ENCODE data around the gene C11orf58.

Gene C11orf58

GRCh38 chr11:16789063-16789420, 50.6 kb downstream of the C11orf58 start:
- peaks cover 5% of the 10 kb centered on the region for H3K4me1 ChIP-seq
- no peak overlapping the region for H3K4me3 ChIP-seq (ENCODE audit: low read depth, low read length)
- H3K27me3 ChIP-seq (ENCODE audit: control insufficient read depth, insufficient read depth, low read length), result no peaks in the 10 kb centered on the region
- H3K9me3 ChIP-seq (ENCODE audit: control insufficient read depth, low read length), result no peaks in the 10 kb centered on the region
- H2AFZ ChIP-seq, result no peak overlapping the region
- no peak overlapping the region for H3K4me2 ChIP-seq (ENCODE audit: low read length)
- no peaks in the 10 kb centered on the region for H3K79me2 ChIP-seq
- no peak overlapping the region for H3K9ac ChIP-seq
- TF ChIP-seq, protein P1, sequence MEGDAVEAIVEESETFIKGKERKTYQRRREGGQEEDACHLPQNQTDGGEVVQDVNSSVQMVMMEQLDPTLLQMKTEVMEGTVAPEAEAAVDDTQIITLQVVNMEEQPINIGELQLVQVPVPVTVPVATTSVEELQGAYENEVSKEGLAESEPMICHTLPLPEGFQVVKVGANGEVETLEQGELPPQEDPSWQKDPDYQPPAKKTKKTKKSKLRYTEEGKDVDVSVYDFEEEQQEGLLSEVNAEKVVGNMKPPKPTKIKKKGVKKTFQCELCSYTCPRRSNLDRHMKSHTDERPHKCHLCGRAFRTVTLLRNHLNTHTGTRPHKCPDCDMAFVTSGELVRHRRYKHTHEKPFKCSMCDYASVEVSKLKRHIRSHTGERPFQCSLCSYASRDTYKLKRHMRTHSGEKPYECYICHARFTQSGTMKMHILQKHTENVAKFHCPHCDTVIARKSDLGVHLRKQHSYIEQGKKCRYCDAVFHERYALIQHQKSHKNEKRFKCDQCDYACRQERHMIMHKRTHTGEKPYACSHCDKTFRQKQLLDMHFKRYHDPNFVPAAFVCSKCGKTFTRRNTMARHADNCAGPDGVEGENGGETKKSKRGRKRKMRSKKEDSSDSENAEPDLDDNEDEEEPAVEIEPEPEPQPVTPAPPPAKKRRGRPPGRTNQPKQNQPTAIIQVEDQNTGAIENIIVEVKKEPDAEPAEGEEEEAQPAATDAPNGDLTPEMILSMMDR (IDR thresholded peaks at IDR 0.05), result no peak
- no peak overlapping the region for H3K27ac ChIP-seq
- no peaks in the 10 kb centered on the region for H3K36me3 ChIP-seq (ENCODE audit: control insufficient read depth, insufficient read depth, low read length)

- Histone ChIP-seq H3K4me2 (ENCODE audit: low read length) (no peak overlapping the region), H3K9ac (no peak overlapping the region), H3K36me3 (ENCODE audit: control insufficient read depth, insufficient read depth, low read length) (no peaks in the 10 kb centered on the region), H3K9me3 (ENCODE audit: control insufficient read depth, low read length) (no peaks in the 10 kb centered on the region), H3K27me3 (ENCODE audit: control insufficient read depth, insufficient read depth, low read length) (no peaks in the 10 kb centered on the region), H3K79me2 (no peaks in the 10 kb centered on the region), H3K4me3 (ENCODE audit: low read depth, low read length) (no peak overlapping the region), H2AFZ (no peak overlapping the region), H3K27ac (no peak overlapping the region), H3K4me1 (peaks cover 5% of the 10 kb centered on the region)
- TF ChIP-seq, protein P1 (IDR thresholded peaks at IDR 0.05), result no peak
Observed at GRCh38 chr11:16789560-16790485, 51.4 kb downstream of the C11orf58 start.

DNA sequence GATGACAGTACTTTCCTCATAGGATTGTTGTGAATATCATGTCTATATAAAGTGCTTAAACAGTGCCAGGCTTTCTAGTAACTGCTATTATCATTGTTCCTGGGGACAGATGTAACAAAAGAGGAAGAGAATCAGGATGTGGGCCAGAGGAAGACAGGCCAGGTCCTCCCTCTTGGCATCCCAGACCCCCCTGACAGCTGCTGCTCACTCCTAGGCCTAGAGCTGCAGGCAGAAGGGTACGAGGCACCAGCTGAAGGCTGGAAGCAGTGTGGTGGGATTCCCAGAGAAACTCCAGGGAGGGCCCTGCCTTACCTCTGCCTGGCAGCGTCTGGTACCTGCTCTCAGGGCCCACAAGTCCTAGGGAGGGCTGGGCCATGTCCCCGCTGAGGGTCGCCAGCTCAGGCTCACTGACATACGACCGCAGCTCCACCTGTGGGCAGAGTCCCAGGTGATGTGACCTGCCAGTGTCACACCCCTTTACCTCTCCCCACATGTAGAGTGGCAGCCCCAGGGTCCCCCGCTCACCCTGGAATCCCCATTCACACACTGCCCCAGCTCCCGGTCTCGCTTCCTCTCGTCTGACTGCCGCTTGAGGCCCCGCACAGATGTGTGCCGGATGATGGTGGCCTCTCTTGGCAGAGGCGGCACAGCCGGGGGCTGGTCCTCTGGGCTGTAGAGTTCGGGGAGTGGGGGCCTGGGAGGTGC, 52.2 kb downstream of the C11orf58 start:
- Histone ChIP-seq H3K79me2 (no peaks in the 10 kb centered on the region), H3K36me3 (ENCODE audit: control insufficient read depth, insufficient read depth, low read length) (no peaks in the 10 kb centered on the region), H3K27me3 (ENCODE audit: control insufficient read depth, insufficient read depth, low read length) (no peaks in the 10 kb centered on the region), H2AFZ (no peak overlapping the region), H3K4me3 (ENCODE audit: low read depth, low read length) (no peak overlapping the region), H3K4me2 (ENCODE audit: low read length) (no peak overlapping the region), H3K9ac (no peak overlapping the region), H3K4me1 (peaks cover 5% of the 10 kb centered on the region), H3K9me3 (ENCODE audit: control insufficient read depth, low read length) (no peaks in the 10 kb centered on the region), H3K27ac (no peak overlapping the region)
- TF ChIP-seq, protein P1 (IDR thresholded peaks at IDR 0.05), result no peak

DNA sequence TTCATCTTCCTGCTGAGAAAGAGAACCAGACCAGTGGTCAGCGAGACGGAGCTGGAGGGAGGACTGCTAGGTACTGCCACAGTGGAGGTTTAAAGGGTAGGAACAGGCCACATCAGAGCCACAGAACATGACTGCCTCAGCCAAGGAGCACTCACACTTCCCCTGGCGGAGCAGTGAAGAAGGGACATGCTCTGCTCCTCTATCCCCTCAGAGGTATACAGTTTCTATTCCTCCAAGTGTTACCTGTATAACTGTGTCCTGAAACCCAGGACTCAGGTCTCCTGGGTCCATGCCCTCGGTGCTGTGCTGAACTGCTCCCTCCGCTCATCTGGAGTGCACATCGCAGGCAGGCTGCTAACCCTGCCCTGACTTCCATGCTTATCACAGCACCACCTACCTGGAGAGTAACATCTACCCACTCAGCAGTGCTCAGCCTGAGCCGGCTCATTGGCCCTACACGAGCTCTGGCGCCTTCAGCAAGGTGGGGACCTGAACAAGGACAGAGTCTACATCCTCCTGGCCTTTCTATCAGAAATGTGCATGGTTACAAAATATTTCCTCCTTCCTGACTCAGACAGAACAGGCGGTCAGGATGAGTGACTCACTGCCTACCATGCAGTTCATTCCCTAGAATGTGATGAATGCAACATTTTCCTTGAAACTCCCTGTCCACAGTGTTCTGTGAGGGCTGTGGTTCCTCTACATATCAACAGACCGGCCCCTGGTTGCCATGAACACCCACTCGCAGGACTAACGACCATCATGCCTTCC, 52.9 kb downstream of the C11orf58 start:
- no peak overlapping the region for H2AFZ ChIP-seq
- H3K36me3 ChIP-seq (ENCODE audit: control insufficient read depth, insufficient read depth, low read length), result no peaks in the 10 kb centered on the region
- TF ChIP-seq, protein P1 (IDR thresholded peaks at IDR 0.05), result no peak
- no peak overlapping the region for H3K9ac ChIP-seq
- peaks cover 5% of the 10 kb centered on the region for H3K4me1 ChIP-seq
- H3K4me3 ChIP-seq (ENCODE audit: low read depth, low read length), result no peak overlapping the region
- no peaks in the 10 kb centered on the region for H3K9me3 ChIP-seq (ENCODE audit: control insufficient read depth, low read length)
- no peaks in the 10 kb centered on the region for H3K27me3 ChIP-seq (ENCODE audit: control insufficient read depth, insufficient read depth, low read length)
- no peaks in the 10 kb centered on the region for H3K79me2 ChIP-seq
- H3K4me2 ChIP-seq (ENCODE audit: low read length), result no peak overlapping the region
- H3K27ac ChIP-seq, result peak overlapping the region; percentile 36
